ENCODE results near the gene REC114. TPM values are rescaled to one million over a fixed set of nuclear protein-coding genes. Genes with fewer than 3 reads are reported as not detected.

REC114 gene
- total and polyA plus RNA-seq, 2 donors (not counting 1 experiment from before 2014, with no cell fraction given) = not detected

- Histone ChIP-seq H3K4me2 (replicated peaks; ENCODE audit: low read depth, low read length, poor library complexity, severe bottlenecking) (no peak overlapping the region), H3K79me2 (ENCODE audit: control insufficient read depth, insufficient read depth, low read length) (no peaks in the 10 kb centered on the region), H2AFZ (ENCODE audit: insufficient read depth, low read depth, low read length, poor library complexity, severe bottlenecking) (no peak overlapping the region), H3K36me3 (replicated peaks in 1 of 2; ENCODE audit: control extremely low read depth in 1 of 2, control insufficient read depth in 1 of 2, extremely low read depth in 1 of 2, insufficient read depth in 2 of 2, low read length in 1 of 2) (peaks cover 2 to 36% of the 10 kb centered on the region in 2 experiments), H3K4me3 (ENCODE audit: control extremely low read depth in 1 of 5, extremely low read depth in 1 of 5, insufficient read depth in 1 of 5, low read depth in 2 of 5, low read length in 4 of 5) (no peak overlapping the region), H3K27me3 (replicated peaks in 1 of 4; ENCODE audit: control extremely low read depth in 1 of 4, control insufficient read depth in 3 of 4, insufficient read depth in 4 of 4, low read length in 3 of 4) (no peaks in the 10 kb centered on the region), H3K4me1 (ENCODE audit: control insufficient read depth in 2 of 2, insufficient read depth in 2 of 2, low read length in 2 of 2) (no peaks in the 10 kb centered on the region), H3K27ac (ENCODE audit: low read length in 2 of 2) (no peak overlapping the region), H4K20me1 (ENCODE audit: control insufficient read depth, insufficient read depth, low read length, poor library complexity, severe bottlenecking) (no peaks in the 10 kb centered on the region), H3K9ac (ENCODE audit: low read length) (no peak overlapping the region), H3K9me3 (ENCODE audit: control extremely low read depth in 1 of 3, control insufficient read depth in 2 of 3, insufficient read depth in 1 of 3, low read length in 2 of 3) (no peaks in the 10 kb centered on the region)
- ChIA-PET CTCF (interaction anchor here (2.3 to 6.3 kb wide), 2 partner anchors 76 to 141 kb away, joined by 34 to 81 read pairs; partner anchors contain the start of gene NPTN), POLR2A (no interaction called here)
- Mint-ChIP-seq H3K4me3 (no peak overlapping the region), H3K27me3 (no peaks in the 10 kb centered on the region), H3K4me1 (no peaks in the 10 kb centered on the region), H3K9me3 (ENCODE audit: insufficient read depth) (no peaks in the 10 kb centered on the region), H3K27ac (no peak overlapping the region)
- no peak for DNase-seq
- intact Hi-C loops (cut with micrococcal nuclease) = no loop called here
- no CpG with 5 or more reads among the region's 1 CpG for WGBS (ENCODE audit: insufficient coverage)
- ATAC-seq (ENCODE audit: low read depth) = no peak
- TF ChIP-seq EZH2 (IDR thresholded peaks at IDR 0.05; ENCODE audit: borderline replicate concordance, insufficient read depth, low read depth, low read length, poor library complexity, severe bottlenecking) (no peak), CTCF (IDR thresholded peaks at IDR 0.05) (no peak)
These were observed 115.6 kb downstream of the REC114 start for GRCh38 chr15:73558529-73558928.

- Histone ChIP-seq H3K27me3 (replicated peaks in 1 of 4; ENCODE audit: control extremely low read depth in 1 of 4, control insufficient read depth in 3 of 4, insufficient read depth in 4 of 4, low read length in 3 of 4) (no peaks in the 10 kb centered on the region), H3K4me3 (ENCODE audit: control extremely low read depth in 1 of 5, extremely low read depth in 1 of 5, insufficient read depth in 1 of 5, low read depth in 2 of 5, low read length in 4 of 5) (no peak overlapping the region), H3K4me1 (ENCODE audit: control insufficient read depth in 2 of 2, insufficient read depth in 2 of 2, low read length in 2 of 2) (no peaks in the 10 kb centered on the region), H3K9me3 (ENCODE audit: control extremely low read depth in 1 of 3, control insufficient read depth in 2 of 3, insufficient read depth in 1 of 3, low read length in 2 of 3) (no peaks in the 10 kb centered on the region), H3K27ac (ENCODE audit: low read length in 2 of 2) (no peak overlapping the region), H2AFZ (ENCODE audit: insufficient read depth, low read depth, low read length, poor library complexity, severe bottlenecking) (no peak overlapping the region), H4K20me1 (ENCODE audit: control insufficient read depth, insufficient read depth, low read length, poor library complexity, severe bottlenecking) (no peaks in the 10 kb centered on the region), H3K79me2 (ENCODE audit: control insufficient read depth, insufficient read depth, low read length) (no peaks in the 10 kb centered on the region), H3K36me3 (replicated peaks in 1 of 2; ENCODE audit: control extremely low read depth in 1 of 2, control insufficient read depth in 1 of 2, extremely low read depth in 1 of 2, insufficient read depth in 2 of 2, low read length in 1 of 2) (peaks cover 4 to 51% of the 10 kb centered on the region in 2 experiments), H3K4me2 (replicated peaks; ENCODE audit: low read depth, low read length, poor library complexity, severe bottlenecking) (no peak overlapping the region), H3K9ac (ENCODE audit: low read length) (no peak overlapping the region)
- H3K27me3 Mint-ChIP-seq = no peaks in the 10 kb centered on the region
- 100% methylated on average over 1 of the region's 2 CpGs for WGBS (ENCODE audit: insufficient coverage)
- ATAC-seq (ENCODE audit: low read depth) (peak; percentile 39), DNase-seq (peak; percentile 55)
- no peaks in the 10 kb centered on the region for H3K9me3 Mint-ChIP-seq (ENCODE audit: insufficient read depth)
- TF ChIP-seq EZH2 (IDR thresholded peaks at IDR 0.05; ENCODE audit: borderline replicate concordance, insufficient read depth, low read depth, low read length, poor library complexity, severe bottlenecking) (no peak), CTCF (IDR thresholded peaks at IDR 0.05) (peak; percentile 66)
- intact Hi-C loops (cut with micrococcal nuclease) = loop anchor here (1.0 kb wide), 2 partner anchors 76 to 140 kb away; no protein-coding TSS in a partner anchor
- H3K4me1 Mint-ChIP-seq = no peaks in the 10 kb centered on the region
- ChIA-PET CTCF (interaction anchor here (0.8 to 6.3 kb wide), 7 partner anchors 12 to 145 kb away, joined by 3 to 81 read pairs (median 7); partner anchors contain the start of gene NPTN), POLR2A (interaction anchor here (0.5 kb wide), 1 partner anchor 76 kb away, joined by 4 read pairs; no protein-coding TSS in a partner anchor)
- H3K27ac Mint-ChIP-seq = no peak overlapping the region
- no peak overlapping the region for H3K4me3 Mint-ChIP-seq
These were observed 117.6 kb downstream of the REC114 start for GRCh38 chr15:73560501-73561117.
